ENCODE results near the gene CCDC157. TPM values are rescaled to one million over a fixed set of nuclear protein-coding genes. Genes with fewer than 3 reads are reported as not detected.

Gene CCDC157
- polyA plus RNA-seq (ENCODE audit: insufficient read length in 3 of 3): 1 to 10 TPM; 6.6 to 8.9 (median 7.5) TPM
- long read RNA-seq, donor 1, transcript CCDC157-202 (3 exons, 1,759 nt): major isoform, 5 of 5 reads
- long read RNA-seq, donor 1, partial matches to known transcripts: 0 of 5 reads
- long read RNA-seq, donor 1, other reads (novel, unspliced or antisense): 0 of 5 reads
- long read RNA-seq, donor 2, transcript CCDC157-202 (3 exons, 1,759 nt): major isoform, 7 of 7 reads
- long read RNA-seq, donor 2, partial matches to known transcripts: 0 of 7 reads
- long read RNA-seq, donor 2, other reads (novel, unspliced or antisense): 0 of 7 reads
- long read RNA-seq, donor 3, partial matches to known transcripts: 0 of 4 reads
- long read RNA-seq, donor 3, other reads (novel, unspliced or antisense): 0 of 4 reads
- long read RNA-seq, donor 4, partial matches to known transcripts: 0 of 4 reads
- long read RNA-seq, donor 4, other reads (novel, unspliced or antisense): 0 of 4 reads
- long read RNA-seq, donor 5, partial matches to known transcripts: 0 of 1 reads
- long read RNA-seq, donor 5, other reads (novel, unspliced or antisense): 0 of 1 reads
- long read RNA-seq, donor 6, partial matches to known transcripts: 0 of 1 reads
- long read RNA-seq, donor 6, other reads (novel, unspliced or antisense): 0 of 1 reads
- long read RNA-seq, donor 7, partial matches to known transcripts: 0 of 2 reads
- long read RNA-seq, donor 7, other reads (novel, unspliced or antisense): 0 of 2 reads
- long read RNA-seq, donor 8: 0 reads
- long read RNA-seq, donor 9, partial matches to known transcripts: 0 of 12 reads
- long read RNA-seq, donor 9, other reads (novel, unspliced or antisense): 9 of 12 reads
- long read RNA-seq, donor 10, partial matches to known transcripts: 0 of 2 reads
- long read RNA-seq, donor 10, other reads (novel, unspliced or antisense): 0 of 2 reads
- long read RNA-seq, donor 11, transcript CCDC157-202 (3 exons, 1,759 nt): major isoform, 5 of 5 reads
- long read RNA-seq, donor 11, partial matches to known transcripts: 0 of 5 reads
- long read RNA-seq, donor 11, other reads (novel, unspliced or antisense): 0 of 5 reads
- long read RNA-seq, donor 12, transcript CCDC157-202 (3 exons, 1,759 nt): major isoform, 8 of 8 reads
- long read RNA-seq, donor 12, partial matches to known transcripts: 0 of 8 reads
- long read RNA-seq, donor 12, other reads (novel, unspliced or antisense): 0 of 8 reads
- long read RNA-seq, donor 13, partial matches to known transcripts: 0 of 2 reads
- long read RNA-seq, donor 13, other reads (novel, unspliced or antisense): 0 of 2 reads
- long read RNA-seq, donor 14, partial matches to known transcripts: 11 of 15 reads
- long read RNA-seq, donor 14, other reads (novel, unspliced or antisense): 0 of 15 reads
- long read RNA-seq, donor 15, partial matches to known transcripts: 0 of 4 reads
- long read RNA-seq, donor 15, other reads (novel, unspliced or antisense): 0 of 4 reads
- long read RNA-seq, donor 16, transcript CCDC157-202 (3 exons, 1,759 nt): major isoform, 5 of 5 reads
- long read RNA-seq, donor 16, partial matches to known transcripts: 0 of 5 reads
- long read RNA-seq, donor 16, other reads (novel, unspliced or antisense): 0 of 5 reads

DNA sequence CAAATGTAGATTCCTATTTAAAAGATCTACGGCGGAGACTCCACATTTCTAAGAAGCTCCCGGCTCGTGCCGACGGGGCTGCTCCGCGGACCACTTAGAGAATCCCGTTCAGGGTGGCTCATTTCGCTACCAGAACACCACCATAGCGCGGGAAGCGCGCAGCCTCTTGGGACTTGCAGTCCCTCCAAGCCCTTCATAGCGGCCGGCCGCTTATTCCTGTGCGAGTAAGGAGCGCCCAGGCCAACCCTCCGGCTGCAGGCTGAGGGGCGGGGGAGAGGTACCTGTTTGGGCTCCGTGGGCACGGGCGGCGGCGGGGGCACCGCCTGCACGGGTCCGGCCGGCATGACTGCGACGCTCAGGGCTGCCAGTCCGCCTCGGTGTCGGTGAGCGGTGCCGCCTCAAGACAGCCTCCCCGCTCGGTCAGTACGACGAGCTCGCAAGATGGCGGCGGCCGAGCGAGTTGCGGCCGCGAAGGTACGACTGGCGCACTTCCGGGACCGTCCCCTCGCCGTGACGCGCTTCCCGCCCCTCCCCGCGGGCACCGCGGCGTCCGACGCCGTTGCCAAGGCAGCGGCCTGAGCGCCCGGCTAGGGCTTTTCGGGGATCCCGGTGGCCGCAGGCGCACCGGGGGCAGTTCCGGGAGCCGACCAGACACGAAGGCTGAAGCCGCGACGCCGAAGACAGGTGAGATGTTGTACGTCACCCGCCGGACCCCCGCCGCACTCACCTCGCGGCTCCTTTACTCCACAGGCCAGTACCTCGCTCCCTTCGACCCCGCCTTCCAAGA is at the start of gene CCDC157, which contains the start of gene SF3A1:
TSS of gene CCDC157 (plus strand) at position 559 of the 787 bp plus-strand sequence. CDS start 8,994 bp downstream, outside the sequence.
TSS of gene SF3A1 (minus strand) at position 446 of the 787 bp plus-strand sequence. CDS start at position 344, 102 bp downstream.
- peak; percentile 92 for DNase-seq

DNA sequence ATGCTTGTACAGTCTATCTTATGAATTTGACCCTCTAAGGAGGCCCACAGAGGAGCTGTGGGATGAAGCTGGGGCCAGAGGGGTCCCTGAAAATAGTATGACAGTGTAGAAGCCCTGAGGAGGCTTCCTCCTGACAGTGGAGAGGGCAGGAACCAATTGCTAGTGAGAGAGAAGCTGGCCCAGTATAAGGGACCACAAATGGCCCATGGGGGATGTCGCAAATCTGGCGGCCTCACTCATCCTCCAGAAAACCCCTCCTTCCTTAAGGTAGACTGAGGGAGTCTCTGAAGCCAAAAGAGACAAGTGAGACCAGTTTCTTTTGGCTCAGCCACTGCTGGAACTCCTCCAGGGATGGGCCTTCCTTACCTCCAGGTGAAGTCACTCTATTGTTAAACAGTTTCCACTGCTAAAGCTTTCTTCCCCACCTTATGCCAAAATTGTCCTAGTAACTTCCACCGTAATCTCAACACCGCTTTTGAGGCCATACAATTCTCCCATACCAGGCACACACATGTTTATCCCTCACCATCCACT is 49.7 kb upstream of the CCDC157 start:
- no peak for DNase-seq

DNA sequence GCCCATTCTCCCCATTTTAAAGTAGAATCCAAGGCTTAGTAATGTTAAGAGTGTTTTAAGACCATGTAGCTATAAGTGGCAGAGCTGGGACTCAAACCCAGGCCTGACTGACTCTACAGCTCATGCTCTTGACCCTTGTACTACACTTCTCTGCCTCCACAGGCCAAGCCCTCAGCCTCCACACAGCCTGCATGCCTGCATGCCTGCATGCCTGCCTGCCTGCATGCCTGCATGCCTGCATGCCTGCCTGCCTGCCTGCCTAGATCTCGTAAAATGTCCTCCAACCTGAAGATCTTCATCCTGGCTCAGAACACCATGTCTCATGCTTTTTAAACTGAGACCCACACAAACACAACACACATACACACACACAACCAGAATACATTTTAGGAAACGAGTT is 48.7 kb upstream of the CCDC157 start:
- DNase-seq: no peak

DNA sequence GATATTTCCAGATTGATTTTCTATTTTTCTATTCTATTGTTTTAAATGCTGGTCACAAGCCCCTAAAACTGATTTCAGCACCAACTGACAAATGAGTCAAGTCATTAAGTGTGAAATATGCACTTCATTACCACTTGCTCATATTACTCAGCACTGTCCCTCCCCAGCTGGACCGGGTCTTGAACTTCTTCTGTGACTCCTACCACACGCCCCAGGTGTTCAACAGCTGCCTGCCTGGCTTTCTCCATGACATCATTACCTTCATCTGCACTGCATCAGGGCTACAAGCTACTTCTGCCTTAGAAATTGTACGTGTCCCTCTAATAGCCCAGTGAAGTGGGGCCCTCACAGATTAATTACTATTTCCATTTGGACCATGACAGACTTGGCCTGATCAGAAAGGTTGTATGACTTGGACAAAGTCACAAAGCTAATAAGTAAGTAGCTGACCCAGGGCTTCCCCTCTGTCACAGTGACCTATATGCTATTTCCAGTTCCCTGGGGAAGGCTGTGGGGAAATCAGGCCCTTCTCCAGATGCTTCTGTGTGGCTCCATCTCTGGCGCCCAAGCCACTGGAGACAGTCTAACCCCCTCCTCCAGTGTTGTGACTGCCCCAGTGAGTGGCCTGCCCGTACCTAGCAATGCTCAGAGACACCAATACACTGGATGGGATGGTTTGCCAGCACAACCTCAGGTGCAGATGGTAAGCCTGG is 48.1 kb upstream of the CCDC157 start:
- no peak for DNase-seq

DNA sequence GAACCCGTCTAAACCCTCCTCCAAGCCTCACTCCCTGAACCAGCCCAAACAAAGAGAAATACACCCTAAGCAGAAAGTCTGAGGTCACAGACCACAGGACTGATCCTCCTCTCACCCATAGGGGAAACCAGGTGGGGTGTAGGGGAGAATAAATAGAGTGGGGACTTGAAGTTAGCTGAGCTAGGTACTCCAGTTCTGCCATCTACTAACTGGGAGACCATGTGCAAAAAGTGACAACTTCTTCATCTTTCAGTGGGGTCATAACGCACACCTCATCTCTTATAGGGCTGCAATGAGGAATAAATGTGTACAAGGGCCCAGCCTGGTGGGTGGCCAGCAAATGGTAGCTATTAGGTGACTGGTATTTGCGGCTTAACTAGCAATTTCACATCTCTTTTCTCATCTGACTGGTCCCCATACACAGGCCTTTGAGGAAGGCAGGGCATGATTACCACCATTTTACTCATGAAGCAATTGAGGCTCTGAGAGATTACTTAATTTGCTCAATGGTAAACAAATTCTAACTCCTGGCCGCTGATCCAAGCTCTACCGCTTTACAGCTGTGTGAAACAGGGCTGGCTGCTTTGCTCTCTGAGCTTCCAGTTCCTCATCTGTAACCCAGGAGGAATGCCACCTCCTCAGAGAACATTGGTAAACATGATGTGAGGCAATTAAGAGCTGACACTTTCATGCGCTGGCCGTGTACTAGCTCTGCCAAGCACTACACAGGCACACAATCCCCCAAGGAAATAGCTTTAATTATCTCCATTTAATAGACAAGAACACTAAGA is 46.7 kb upstream of the CCDC157 start:
- DNase-seq: no peak

DNA sequence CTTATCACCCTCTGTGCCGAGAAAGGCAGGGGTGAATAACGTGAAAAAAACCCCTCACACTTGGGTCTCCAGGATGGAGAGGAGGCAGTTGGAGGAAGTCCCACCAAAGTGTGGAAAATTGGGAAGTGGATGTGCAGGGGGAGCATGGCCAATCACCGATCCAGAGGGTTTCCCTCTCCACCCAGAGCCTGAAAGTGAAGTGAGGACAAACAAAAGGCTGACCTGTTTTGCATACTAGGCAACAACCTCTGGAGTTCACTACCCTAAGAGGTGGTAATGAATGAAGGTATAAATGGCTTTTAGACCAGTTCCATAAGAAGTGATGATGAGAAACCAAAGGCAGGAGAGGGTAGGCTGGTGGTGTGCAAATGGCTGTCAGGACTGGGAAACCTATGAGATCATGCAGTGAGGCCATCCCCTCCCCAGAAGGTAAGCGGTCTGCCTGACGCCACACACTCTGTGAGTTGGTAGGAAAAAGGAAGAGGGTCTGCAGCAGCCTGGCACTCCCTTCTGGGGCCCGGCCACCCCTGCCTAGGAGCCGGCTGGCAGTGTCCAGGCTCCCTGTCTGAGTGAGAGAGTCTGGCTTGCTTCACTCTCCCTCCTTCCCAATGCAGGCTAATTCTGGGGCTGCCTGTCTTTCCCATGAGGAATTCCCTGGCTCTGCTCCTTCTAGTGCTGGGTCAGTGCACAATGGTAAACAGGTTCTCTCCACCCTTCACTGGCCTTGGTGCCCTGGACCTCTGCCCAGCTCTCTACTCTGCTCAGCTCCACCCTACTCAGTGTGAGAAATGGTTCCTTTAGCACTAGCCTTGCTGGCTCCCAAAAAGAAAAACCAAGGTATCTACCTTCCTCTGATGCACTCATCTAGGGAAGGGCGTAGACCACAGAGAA is 45.7 kb upstream of the CCDC157 start:
- peak; percentile 62 for DNase-seq

DNA sequence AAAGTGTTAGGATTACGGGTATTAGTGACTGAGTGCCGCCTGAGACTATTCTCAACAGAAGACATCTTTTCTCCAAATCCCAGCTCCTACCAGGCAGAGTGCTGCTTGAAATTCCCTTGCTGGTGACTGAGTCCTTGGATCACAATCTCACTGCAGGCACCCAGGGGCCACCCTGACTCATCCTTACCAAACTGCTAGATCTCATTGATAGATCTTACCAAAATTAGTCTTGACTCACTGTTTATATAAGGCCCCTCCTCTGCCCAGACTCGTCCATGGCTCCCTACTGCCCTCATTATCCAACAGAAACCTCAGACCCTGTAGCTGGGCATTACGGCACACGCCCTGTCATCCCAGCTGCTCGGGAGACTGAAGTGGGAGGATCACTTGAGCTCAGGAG is 44.8 kb upstream of the CCDC157 start:
- DNase-seq: no peak

DNA sequence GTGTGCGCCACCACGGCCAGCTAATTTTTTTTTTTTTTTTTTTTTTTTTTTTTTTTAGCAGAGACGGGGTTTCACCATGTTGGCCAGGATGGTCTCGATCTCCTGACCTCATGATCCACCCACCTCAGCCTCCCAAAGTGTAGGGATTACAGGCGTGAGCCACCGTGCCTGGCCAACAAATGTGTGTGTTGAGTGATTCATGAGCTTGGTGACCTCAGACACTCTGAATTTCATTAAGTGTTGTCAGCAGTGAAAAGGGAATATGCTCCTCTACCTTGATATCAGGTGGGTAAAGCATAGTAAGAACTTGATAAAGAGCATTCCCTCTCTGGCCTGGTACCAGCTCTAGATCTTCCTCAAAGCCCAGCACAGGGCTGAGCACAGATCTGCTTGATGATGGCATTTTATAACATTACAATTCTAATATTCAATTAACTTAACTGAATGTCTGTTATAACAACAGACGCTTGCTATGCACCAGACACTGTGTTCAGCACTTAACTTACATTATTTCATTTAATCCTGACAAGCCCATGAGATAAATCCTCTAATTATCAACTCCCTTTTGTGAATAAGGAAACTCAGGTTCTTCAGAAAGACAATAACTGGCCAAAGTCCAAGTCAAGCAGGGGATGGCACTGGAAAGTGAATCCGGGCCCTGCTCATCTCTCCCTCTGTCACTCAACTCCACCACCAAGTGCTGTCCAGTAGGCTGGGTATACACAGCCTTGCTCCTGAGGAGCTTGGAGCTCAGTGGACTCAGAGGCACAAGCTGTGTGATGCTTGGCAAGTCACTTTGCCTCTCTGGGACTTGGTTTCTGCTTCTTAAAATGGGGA is 43.1 kb upstream of the CCDC157 start:
- DNase-seq: no peak

DNA sequence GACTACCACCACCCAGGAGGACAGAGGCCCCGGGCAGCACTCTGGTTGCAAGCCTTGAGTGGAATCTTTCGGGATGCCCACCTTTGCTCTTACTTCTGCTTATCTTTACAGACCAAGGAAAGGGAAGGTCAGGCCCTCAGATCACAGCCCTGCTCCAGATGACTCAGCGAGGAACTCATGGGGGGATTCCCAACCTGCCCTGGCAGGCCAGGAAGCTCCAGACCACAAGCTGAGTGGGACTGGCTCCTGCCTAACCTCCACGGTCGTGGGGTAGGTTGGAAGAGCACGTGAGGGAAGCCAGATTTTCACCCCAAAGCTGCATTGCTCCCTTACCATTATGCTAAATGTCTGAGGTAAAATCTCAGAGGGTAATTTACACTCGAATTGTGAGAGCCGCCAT is 41.9 kb upstream of the CCDC157 start:
- DNase-seq: no peak

DNA sequence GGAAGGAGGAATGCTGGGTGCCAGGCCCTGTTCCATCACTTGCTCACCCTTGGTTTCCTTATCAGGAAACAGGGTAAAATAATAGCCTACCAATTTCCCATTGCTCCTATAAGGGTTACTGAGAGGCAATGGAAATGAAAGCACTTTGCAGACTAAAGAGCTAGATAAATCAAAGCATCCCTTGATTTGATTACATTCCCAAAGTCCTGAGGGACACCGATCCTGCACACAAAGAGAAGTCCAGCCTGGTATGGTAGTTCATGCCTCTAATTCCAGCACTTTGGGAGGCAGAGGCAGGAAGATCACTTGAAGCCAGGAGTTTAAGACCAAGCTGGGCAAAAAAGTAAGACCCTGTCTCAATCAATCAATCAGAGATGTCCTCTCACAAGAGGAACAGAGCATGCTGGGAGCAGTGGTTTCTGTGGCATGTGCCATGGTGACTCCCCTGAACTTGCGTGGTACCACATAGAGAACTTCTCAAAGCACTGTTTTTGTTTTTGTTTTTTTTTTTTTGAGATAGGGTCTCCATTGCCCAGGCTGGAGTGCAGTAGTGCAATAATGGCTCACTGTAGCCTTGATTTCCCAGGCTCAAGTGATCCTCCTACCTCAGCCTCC is 40.7 kb upstream of the CCDC157 start:
- no peak for DNase-seq

DNA sequence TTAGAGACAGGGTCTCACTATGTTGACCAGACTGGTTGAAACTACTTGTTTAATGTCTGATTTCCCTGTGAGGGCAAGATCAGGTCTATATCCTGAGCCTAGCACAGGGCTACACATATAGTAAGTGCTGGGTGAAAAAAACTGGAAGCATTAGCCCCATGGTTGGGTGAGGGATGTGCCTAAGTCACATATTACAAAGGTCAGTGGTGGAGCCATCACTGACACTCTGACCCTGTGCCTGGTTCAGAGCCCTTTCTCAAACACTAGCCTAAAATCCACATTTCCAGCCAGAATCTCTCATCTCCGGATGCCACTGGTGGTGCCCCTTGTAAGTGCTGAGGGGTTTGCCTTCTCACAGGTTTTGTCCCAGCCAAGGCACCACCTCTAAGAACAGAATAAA is 39.0 kb upstream of the CCDC157 start:
- DNase-seq: no peak

DNA sequence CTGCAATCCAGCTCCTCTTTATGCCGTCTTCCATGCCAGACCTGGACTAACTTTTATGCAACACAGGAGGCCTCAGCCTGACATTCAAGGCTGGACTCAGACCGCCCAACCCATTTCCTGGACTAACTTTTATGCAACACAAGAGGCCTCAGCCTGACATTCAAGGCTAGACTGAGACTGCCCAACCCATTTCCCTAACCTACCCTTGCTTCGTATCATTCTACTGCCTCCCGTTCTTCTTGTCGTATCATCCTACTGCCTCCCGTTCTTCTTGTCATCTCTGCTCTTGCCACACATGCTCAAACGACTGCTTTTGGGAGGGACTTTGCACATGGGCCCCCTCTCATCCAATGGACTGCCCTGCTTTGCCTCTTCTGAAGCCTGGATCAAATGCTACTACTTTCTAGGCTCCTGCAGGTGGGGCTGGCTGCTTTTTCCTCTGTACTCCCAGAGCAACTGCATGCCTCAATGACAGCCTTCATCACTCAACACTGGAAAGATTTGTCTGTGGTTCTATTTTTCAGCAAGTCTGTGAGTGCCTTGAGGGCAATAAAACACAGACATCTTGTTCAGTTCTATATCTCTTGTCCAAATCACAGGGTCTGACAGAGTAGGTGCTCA is 37.9 kb upstream of the CCDC157 start:
- DNase-seq: no peak

DNA sequence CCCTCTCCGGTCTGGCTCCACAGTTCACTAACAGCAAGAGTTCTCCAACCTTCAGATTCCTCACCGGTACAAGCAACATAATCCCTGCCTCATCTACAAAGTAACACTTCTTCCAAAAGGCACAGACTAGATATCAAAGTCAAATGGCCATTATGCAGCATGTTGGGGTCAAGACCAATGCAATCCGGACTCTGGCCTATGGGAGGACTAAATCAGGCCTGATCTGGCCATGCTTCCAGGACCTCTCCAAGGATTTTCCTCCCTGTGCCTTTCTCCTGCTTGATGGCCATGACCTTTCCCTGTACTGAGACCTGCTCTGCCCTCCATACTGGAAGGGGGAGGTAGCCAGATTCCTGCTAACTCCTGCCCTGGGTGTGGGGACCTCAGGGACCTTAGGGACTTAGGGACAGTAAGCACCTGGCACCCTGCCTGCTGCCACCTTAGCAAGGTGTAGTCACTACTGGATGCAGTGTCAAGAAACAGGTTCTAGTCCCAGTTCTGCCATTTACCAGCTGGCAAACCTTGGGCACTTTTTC is 36.7 kb upstream of the CCDC157 start:
- DNase-seq: no peak

DNA sequence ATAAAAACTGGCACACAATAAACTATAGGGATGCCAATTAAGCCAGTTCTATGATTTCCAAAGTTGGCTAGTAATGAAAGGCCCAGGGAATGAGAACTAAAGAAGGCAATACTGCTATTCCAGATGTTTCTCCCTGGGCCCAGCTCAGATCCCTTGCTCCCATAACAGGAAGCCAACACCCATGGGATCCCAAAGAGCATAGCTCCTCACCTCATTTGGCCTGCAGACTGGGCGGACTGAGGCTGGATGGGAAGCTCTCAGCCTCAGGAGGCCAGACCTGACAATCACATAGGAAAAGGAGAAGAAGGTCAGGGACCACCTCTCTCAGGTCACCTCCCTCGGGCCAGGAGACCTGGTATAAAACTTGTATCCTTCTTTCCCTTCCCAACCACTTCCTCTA is 35.3 kb upstream of the CCDC157 start:
- no peak for DNase-seq

DNA sequence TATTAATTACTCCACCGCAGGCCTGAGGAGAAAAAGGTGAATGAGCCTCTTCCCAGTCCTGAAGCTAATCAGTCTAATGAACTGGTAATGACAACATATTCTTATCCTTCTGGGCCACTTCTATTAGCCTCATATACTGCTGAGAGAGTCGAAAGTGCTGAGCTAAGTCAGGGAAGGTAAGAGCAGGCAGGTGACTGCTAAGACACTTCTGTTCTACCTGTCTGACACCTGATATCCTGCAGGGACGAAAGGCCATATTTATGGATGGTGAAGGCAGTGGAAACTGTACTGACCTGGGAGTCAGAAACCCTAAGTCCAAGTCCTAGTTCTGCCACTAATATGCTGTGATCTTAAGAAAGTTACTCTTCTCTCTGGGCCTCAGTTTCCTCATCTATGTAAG is 33.6 kb upstream of the CCDC157 start:
- no peak for DNase-seq
